Ishikawa (cell line): Measurements from ENCODE around the gene PGLYRP4.

Experiments
- CEBPB ChIP-seq: IDR thresholded peaks from 2 replicates; pipeline ENCODE4 v1.6.1; 2012
- CREB1 ChIP-seq: IDR thresholded peaks from 2 replicates; pipeline ENCODE4 v1.6.1; 2012; ENCODE audit warnings: low read depth
- EGR1 ChIP-seq: IDR thresholded peaks from 2 replicates; pipeline ENCODE4 v1.6.1; 2012
- EP300 ChIP-seq: IDR thresholded peaks from 2 replicates; pipeline ENCODE4 v1.6.1; 2012; ENCODE audit warnings: borderline replicate concordance
- FOXM1 ChIP-seq: IDR thresholded peaks from 2 replicates; pipeline ENCODE4 v1.6.1; 2012; ENCODE audit warnings: low read depth, borderline replicate concordance
- MAX ChIP-seq: IDR thresholded peaks from 2 replicates; pipeline ENCODE4 v1.6.1; 2012
- NFIC ChIP-seq: IDR thresholded peaks from 2 replicates; pipeline ENCODE4 v1.6.1; 2012
- RAD21 ChIP-seq: IDR thresholded peaks from 2 replicates; pipeline ENCODE4 v1.6.1; 2012; ENCODE audit warnings: low read depth
- REST ChIP-seq: IDR thresholded peaks from 2 replicates; pipeline ENCODE4 v1.6.1; 2012; ENCODE audit warnings: low read depth, mild to moderate bottlenecking
- TAF1 ChIP-seq: IDR thresholded peaks from 2 replicates; pipeline ENCODE4 v1.6.1; 2012; ENCODE audit warnings: low read depth, mild to moderate bottlenecking
- TCF12 ChIP-seq: IDR thresholded peaks from 2 replicates; pipeline ENCODE4 v1.6.1; 2012; ENCODE audit warnings: low read depth
- TEAD4 ChIP-seq: IDR thresholded peaks from 2 replicates; pipeline ENCODE4 v1.6.1; 2012
- USF1 ChIP-seq: IDR thresholded peaks from 2 replicates; pipeline ENCODE4 v1.6.1; 2012
- YY1 ChIP-seq: IDR thresholded peaks from 2 replicates; pipeline ENCODE4 v1.6.1; 2012; ENCODE audit warnings: low read depth
- ZBTB7A ChIP-seq: IDR thresholded peaks from 2 replicates; pipeline ENCODE4 v1.6.1; 2012; ENCODE audit warnings: low read depth

PGLYRP4 gene, protein sequence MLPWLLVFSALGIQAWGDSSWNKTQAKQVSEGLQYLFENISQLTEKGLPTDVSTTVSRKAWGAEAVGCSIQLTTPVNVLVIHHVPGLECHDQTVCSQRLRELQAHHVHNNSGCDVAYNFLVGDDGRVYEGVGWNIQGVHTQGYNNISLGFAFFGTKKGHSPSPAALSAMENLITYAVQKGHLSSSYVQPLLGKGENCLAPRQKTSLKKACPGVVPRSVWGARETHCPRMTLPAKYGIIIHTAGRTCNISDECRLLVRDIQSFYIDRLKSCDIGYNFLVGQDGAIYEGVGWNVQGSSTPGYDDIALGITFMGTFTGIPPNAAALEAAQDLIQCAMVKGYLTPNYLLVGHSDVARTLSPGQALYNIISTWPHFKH

GRCh38 chr1:153348511-153349362 is at the start of gene PGLYRP4:
Gene PGLYRP4 (minus strand): TSS chr1:153348841. CDS start chr1:153347932, 909 bp downstream.
- TF ChIP-seq FOXM1: no peak
- TF ChIP-seq ZBTB7A: no peak
- no peak for TF ChIP-seq EP300
- TF ChIP-seq TEAD4: no peak
- TF ChIP-seq MAX: no peak
- TF ChIP-seq YY1: no peak

DNA sequence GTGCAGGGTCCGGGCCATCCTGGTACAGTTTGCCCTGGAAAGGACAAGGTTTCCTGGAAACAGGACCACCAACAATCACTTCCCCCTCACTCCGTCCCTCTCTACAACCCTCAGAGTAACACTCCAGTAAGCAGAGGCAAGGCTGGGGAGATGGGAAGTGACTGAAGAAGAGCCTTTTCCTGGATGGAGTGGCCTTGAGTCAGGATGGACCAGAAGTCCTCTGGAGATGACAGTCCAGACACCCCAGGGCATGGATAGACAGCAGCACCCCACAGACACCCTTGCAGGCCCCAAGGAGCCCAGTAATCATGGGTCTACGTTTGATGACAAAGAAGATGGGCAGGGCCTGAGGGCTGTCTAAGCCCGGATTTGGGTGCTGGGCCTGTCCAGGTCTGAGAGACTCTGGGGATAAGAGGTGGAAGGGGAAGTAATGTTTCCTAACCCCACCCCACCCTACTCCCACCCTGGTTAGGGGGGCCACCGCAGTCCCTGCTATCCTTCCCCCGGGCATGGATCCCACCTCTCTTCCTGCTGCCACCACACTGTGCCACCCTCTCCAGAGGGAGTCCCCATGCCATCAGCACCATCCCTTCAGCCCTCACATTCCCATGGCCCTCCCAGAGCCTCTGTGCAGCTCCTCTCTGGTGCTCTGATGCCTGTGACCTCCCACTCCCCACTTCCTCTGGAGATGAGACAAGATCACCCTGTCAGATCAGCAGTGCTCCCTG is 49.4 kb upstream of the PGLYRP4 start:
- TF ChIP-seq FOXM1 (no peak), CEBPB (no peak), TAF1 (no peak), MAX (no peak), REST (no peak), EGR1 (no peak)

DNA sequence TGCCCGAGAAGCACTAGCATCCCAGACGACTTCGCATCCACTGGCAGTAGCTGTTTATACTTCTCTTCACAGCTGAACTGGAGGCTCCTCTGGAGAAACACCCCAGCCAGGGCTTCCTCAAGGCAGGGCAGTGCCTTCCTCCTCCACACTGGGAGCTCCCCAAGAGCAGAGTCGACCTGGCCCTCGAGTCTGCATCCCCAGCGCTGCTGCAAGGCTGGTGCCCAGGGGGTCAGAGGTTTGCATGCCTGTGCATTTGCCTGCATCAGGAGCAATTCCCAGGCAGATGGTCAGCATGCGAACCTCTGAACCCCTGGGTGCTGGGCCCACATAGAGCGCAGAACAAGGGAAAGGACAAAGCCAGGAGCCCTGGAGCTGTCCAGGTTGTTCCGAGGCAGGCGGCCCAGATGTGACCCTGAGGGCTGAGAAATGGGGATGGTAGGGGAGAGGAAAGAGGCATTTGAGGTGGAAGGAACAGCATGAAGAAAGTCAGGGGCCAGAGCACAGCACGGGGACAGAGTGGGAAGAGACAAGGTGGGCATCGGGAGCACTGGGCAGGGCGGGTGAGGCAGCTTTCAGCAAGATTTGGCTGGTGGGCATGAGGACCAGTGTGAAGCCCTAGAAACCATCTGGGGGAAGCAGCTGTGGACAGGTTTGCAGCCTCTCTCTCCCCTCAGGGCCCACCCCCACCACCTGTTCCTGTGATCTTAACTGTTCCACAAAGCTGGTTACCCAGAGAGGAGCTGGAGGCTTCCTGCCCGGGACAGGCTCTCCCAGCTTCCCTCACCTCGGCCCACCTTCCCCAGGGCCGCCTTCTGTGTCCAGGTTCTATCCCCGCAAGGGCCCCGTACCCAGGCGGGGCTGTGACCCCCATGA is 48.6 kb upstream of the PGLYRP4 start:
- TF ChIP-seq REST (0 out of 2 replicates have a peak, but pooled peaks have one; percentile 25), YY1 (no peak)

DNA sequence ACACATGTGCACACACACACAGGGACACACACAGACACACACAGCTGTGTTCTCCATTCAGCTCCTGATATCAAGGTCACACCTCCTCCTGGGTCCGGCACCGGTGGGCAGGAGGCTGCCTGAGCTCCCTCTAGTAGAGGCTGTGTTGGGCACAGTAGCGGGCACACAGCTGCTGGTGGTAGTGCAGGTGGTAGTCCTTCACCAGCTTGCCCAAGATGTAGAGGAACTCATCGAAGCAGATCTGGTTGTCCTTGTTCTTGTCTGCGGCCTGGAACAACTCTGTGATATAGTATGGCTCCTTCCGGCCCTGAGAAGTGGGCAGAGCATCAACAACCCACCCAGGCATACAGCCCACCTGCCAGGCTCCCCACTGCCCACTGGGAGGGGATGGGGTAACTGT is 47.8 kb upstream of the PGLYRP4 start:
- no peak for TF ChIP-seq FOXM1
- no peak for TF ChIP-seq TEAD4
- TF ChIP-seq CREB1: no peak
- TF ChIP-seq NFIC: no peak
- no peak for TF ChIP-seq EP300
- TF ChIP-seq USF1: no peak
- TF ChIP-seq TCF12: no peak
- no peak for TF ChIP-seq MAX
- TF ChIP-seq REST: no peak
- TF ChIP-seq EGR1: no peak
- TF ChIP-seq RAD21: no peak
- no peak for TF ChIP-seq YY1
